ENCODE measurements around the gene RSPH3.

GRCh38 chr6:158970640-158971275 is 29.2 kb downstream of the RSPH3 start:
- TF ChIP-seq CTCF (IDR thresholded peaks at IDR 0.05; ENCODE audit: poor library complexity) (no peak), EZH2phosphoT487 (IDR thresholded peaks at IDR 0.05; ENCODE audit: low read depth, severe bottlenecking, unreplicated experiment) (no peak), EZH2 (IDR thresholded peaks at IDR 0.05; ENCODE audit: borderline replicate concordance) (no peak)

Data from hepatocyte (in vitro differentiated cells).